BJ (cell line): ENCODE data around the gene NPB. TPM values are rescaled to one million over a fixed set of nuclear protein-coding genes. Genes with fewer than 3 reads are reported as not detected.
A peak's percentile ranks its signal among the peaks of the same experiment; 100 is the strongest.

ENCODE experiments used
- CTCF ChIA-PET: fragments of 350-600 bp; formaldehyde crosslinking; extraction: SDS; loops from one replicate; lab custom pipeline; 2021; ENCODE audit warnings: antibody characterized with exemption, inconsistent platforms; lab: Yijun Ruan, JAX
- POLR2A ChIA-PET: fragments of 300-600 bp; sonication (Branson Sonifier 250); formaldehyde crosslinking; extraction: SDS; loops from one replicate; lab custom pipeline; 2021; ENCODE audit warnings: antibody characterized with exemption; lab: Charles Lee
- DNase-seq: peaks from one replicate; pipeline ENCODE4 v3.0.0-alpha.2; 2011; ENCODE audit warnings: low read depth
- H3K27me3 ChIP-seq: 2 replicates; pipeline ENCODE4 v1.6.0; 2011; ENCODE audit warnings: low read length; ENCODE audit not compliant: control insufficient read depth, insufficient read depth
- H3K36me3 ChIP-seq: 2 replicates; pipeline ENCODE4 v1.5.1; 2011; ENCODE audit warnings: low read length; ENCODE audit not compliant: control insufficient read depth, insufficient read depth
- H3K4me3 ChIP-seq: 2 replicates; pipeline ENCODE4 v1.5.1; 2011; ENCODE audit warnings: low read depth, mild to moderate bottlenecking, control low read depth, low read length
- CTCF ChIP-seq: IDR thresholded peaks from 2 replicates; pipeline ENCODE4 v1.5.1; 2011; ENCODE audit warnings: low read depth, mild to moderate bottlenecking, control low read depth, inconsistent platforms, low read length, moderate library complexity; ENCODE audit not compliant: insufficient read depth
- polyA plus RNA-seq: library from polyadenylated mRNA; depleted of rRNA; stranded (reverse); fragments of >200 nt; gene quantifications from 2 replicates; pipeline ENCODE4 v1.2.3, GENCODE V29; 2011

NPB gene
- polyA plus RNA-seq, 1 experiment = 0.38 TPM

- Histone ChIP-seq H3K27me3 (no peaks in the 10 kb centered on the region), H3K4me3 (peak within 1 kb of the TSS; percentile 83), H3K36me3 (peaks cover 12% of the 10 kb centered on the region)
- CTCF ChIA-PET = interaction anchor here (0.8 to 1.6 kb wide), 3 partner anchors 9 to 17 kb away, joined by 3 to 5 read pairs (median 3); no protein-coding TSS in a partner anchor
- POLR2A ChIA-PET = interaction anchor here (0.6 to 0.7 kb wide), 2 partner anchors 12 to 105 kb away, joined by 5 read pairs; no protein-coding TSS in a partner anchor
- no peak for DNase-seq
- TF ChIP-seq CTCF = no peak
Measured at GRCh38 chr17:81859906-81860755, 41.9 kb upstream of the NPB start, which contains the start of gene P4HB. Gene P4HB, minus strand, starts transcription at chr17:81860535. Its CDS starts 64 bp downstream, at chr17:81860471.

- POLR2A ChIA-PET = interaction anchor here (0.6 kb wide), 1 partner anchor 89 kb away, joined by 4 read pairs; no protein-coding TSS in a partner anchor
Measured at GRCh38 chr17:81860756-81861568, 41.1 kb upstream of the NPB start.

GRCh38 chr17:81863123-81863675 is 38.8 kb upstream of the NPB start:
- CTCF ChIA-PET = no interaction called here
- POLR2A ChIA-PET = interaction anchor here (0.5 to 0.9 kb wide), 2 partner anchors 150 to 154 kb away, joined by 3 to 4 read pairs; no protein-coding TSS in a partner anchor
- DNase-seq = no peak
- H3K4me3 ChIP-seq = no peak overlapping the region
- peaks cover 19% of the 10 kb centered on the region for H3K36me3 ChIP-seq
- no peaks in the 10 kb centered on the region for H3K27me3 ChIP-seq
- no peak for TF ChIP-seq CTCF

More at GRCh38 chr17:81860756-81861568, 41.1 kb upstream of the NPB start:
- 0 out of 2 replicates have a peak, but pooled peaks have one; percentile 18 for TF ChIP-seq CTCF
- H3K36me3 ChIP-seq = peaks cover 12% of the 10 kb centered on the region
- CTCF ChIA-PET = interaction anchor here (1.6 kb wide), 1 partner anchor 8 kb away, joined by 5 read pairs; no protein-coding TSS in a partner anchor
- peak; percentile 100 for DNase-seq
- H3K27me3 ChIP-seq = no peaks in the 10 kb centered on the region
- H3K4me3 ChIP-seq = peak overlapping the region; percentile 83

- Histone ChIP-seq H3K4me3 (no peak overlapping the region), H3K27me3 (no peaks in the 10 kb centered on the region), H3K36me3 (peaks cover 23% of the 10 kb centered on the region)
- POLR2A ChIA-PET = interaction anchor here (0.5 to 0.9 kb wide), 2 partner anchors 151 to 155 kb away, joined by 3 to 4 read pairs; no protein-coding TSS in a partner anchor
- DNase-seq = no peak
- no peak for TF ChIP-seq CTCF
- CTCF ChIA-PET = no interaction called here
Measured at GRCh38 chr17:81863833-81864768, 37.9 kb upstream of the NPB start.
